Tibial artery (tissue), 4 donors: ENCODE results near the gene ADAMTS17.
A peak's percentile ranks its signal among the peaks of the same experiment; 100 is the strongest.

Source experiments
- DNase-seq, 2 donors: peaks; one replicate each; pipeline ENCODE4 v3.0.0-alpha.2; 2019
- H3K27ac ChIP-seq, 2 donors: fragments of 200-600 bp; sonication (generic) in 1 of 2; 1 replicate in 1 of 2; 2 replicates in 1 of 2; pipeline ENCODE4 v1.5.1; 2018 to 2019; ENCODE audit warnings: mild to moderate bottlenecking in 1 of 2
- H3K27me3 ChIP-seq, 2 donors: fragments of 200-600 bp; sonication (generic) in 1 of 2; one replicate each; pipeline versions ENCODE4 v1.5.1 to v1.6.0; 2016 to 2019
- H3K36me3 ChIP-seq, 3 donors: fragments of 200-600 bp; sonication (generic) in 2 of 3; one replicate each; pipeline ENCODE4 v1.5.1; 2016 to 2019; ENCODE audit warnings: mild to moderate bottlenecking in 2 of 3
- H3K4me1 ChIP-seq, 4 donors: fragments of 200-600 bp; sonication (generic) in 2 of 4; 1 replicate in 3 of 4; 2 replicates in 1 of 4; pipeline ENCODE4 v1.5.1; 2016 to 2019
- H3K4me3 ChIP-seq, 2 donors: fragments of 200-600 bp; sonication (generic) in 1 of 2; 1 replicate in 1 of 2; 2 replicates in 1 of 2; pipeline ENCODE4 v1.5.1; 2018 to 2019; ENCODE audit warnings: mild to moderate bottlenecking in 2 of 2
- H3K9me3 ChIP-seq, 3 donors: fragments of 200-600 bp; sonication (generic) in 1 of 3; one replicate each; pipeline ENCODE4 v1.5.1; 2016 to 2019
- CTCF ChIP-seq, 2 experiments: fragments of 200-600 bp in 1 of 2; fragments of 450-650 bp in 1 of 2; IDR thresholded peaks; one replicate each; pipeline ENCODE4 v1.5.1; 2017 to 2019; ENCODE audit warnings: antibody characterized with exemption in 2 of 2, mild to moderate bottlenecking in 1 of 2, moderate library complexity in 1 of 2
- intact Hi-C: fragments of 100-400 bp; cut with DNase I; formaldehyde crosslinking; loops from one replicate; pipeline ENCODE4 v1.15.0; 2023; ENCODE audit warnings: low total_unique reads

Gene ADAMTS17

GRCh38 chr15:100215843-100216169 is 126.0 kb downstream of the ADAMTS17 start:
- H3K9me3 ChIP-seq, result no peaks in the 10 kb centered on the region
- peak overlapping the region; percentile 48 to 62 for H3K27ac ChIP-seq
- peaks cover 0 to 28% (median 20%) of the 10 kb centered on the region in 4 donors for H3K4me1 ChIP-seq
- H3K27me3 ChIP-seq, result no peaks in the 10 kb centered on the region
- H3K4me3 ChIP-seq, result no peak overlapping the region
- no peaks in the 10 kb centered on the region for H3K36me3 ChIP-seq
- DNase-seq, result peak in 1 of 2 donors; percentile 64
- intact Hi-C loops, result loop anchor here (5.0 kb wide), 1 partner anchor 89 kb away; no protein-coding TSS in a partner anchor
- TF ChIP-seq CTCF (IDR thresholded peaks at IDR 0.05), result no peak

GRCh38 chr15:100215031-100215842 is 126.5 kb downstream of the ADAMTS17 start:
- Histone ChIP-seq H3K9me3 (no peaks in the 10 kb centered on the region), H3K27me3 (no peaks in the 10 kb centered on the region), H3K4me3 (no peak overlapping the region), H3K27ac (peak overlapping the region; percentile 48 to 62), H3K4me1 (peaks cover 0 to 28% (median 20%) of the 10 kb centered on the region in 4 donors), H3K36me3 (no peaks in the 10 kb centered on the region)
- no peak for TF ChIP-seq CTCF (IDR thresholded peaks at IDR 0.05)
- peak; percentile 66 to 71 for DNase-seq
- intact Hi-C loops, result loop anchor here (5.0 kb wide), 1 partner anchor 88 kb away; no protein-coding TSS in a partner anchor

GRCh38 chr15:100211855-100212850 is 129.6 kb downstream of the ADAMTS17 start:
- Histone ChIP-seq H3K27ac (no peak overlapping the region), H3K4me1 (peaks cover 0 to 41% (median 22%) of the 10 kb centered on the region in 4 donors), H3K9me3 (no peaks in the 10 kb centered on the region), H3K27me3 (no peaks in the 10 kb centered on the region), H3K36me3 (no peaks in the 10 kb centered on the region), H3K4me3 (no peak overlapping the region)
- no peak for TF ChIP-seq CTCF (IDR thresholded peaks at IDR 0.05)
- intact Hi-C loops, result no loop called here
- DNase-seq, result peak in 1 of 2 donors; percentile 34

GRCh38 chr15:100210338-100210737 is 131.4 kb downstream of the ADAMTS17 start:
- Histone ChIP-seq H3K36me3 (no peaks in the 10 kb centered on the region), H3K27me3 (no peaks in the 10 kb centered on the region), H3K27ac (no peak overlapping the region), H3K9me3 (no peaks in the 10 kb centered on the region), H3K4me1 (peaks cover 0 to 31% (median 11%) of the 10 kb centered on the region in 4 donors), H3K4me3 (no peak overlapping the region)
- TF ChIP-seq CTCF (IDR thresholded peaks at IDR 0.05), result no peak
- intact Hi-C loops, result no loop called here
- no peak for DNase-seq

GRCh38 chr15:100208921-100209603 is 132.7 kb downstream of the ADAMTS17 start:
- no peak overlapping the region for H3K4me3 ChIP-seq
- no peak for TF ChIP-seq CTCF (IDR thresholded peaks at IDR 0.05)
- intact Hi-C loops, result no loop called here
- H3K4me1 ChIP-seq, result peaks cover 0 to 19% (median 4%) of the 10 kb centered on the region in 4 donors
- peak; percentile 40 to 80 for DNase-seq
- H3K27ac ChIP-seq, result no peak overlapping the region
- H3K9me3 ChIP-seq, result no peaks in the 10 kb centered on the region
- no peaks in the 10 kb centered on the region for H3K27me3 ChIP-seq
- no peaks in the 10 kb centered on the region for H3K36me3 ChIP-seq
